OCI-LY7 (cell line): ENCODE measurements around the gene LGI2. TPM values are rescaled to one million over a fixed set of nuclear protein-coding genes. Genes with fewer than 3 reads are reported as not detected.

Source experiments
- Bru-seq: library from RNA; stranded (reverse); fragments of 400-500 nt; gene quantifications from one replicate; lab custom pipeline; 2021; lab: Mats Ljungman, UMichigan
- BruChase-seq, 2 experiments: library from RNA; stranded (reverse); fragments of 400-500 nt; gene quantifications; one replicate each; lab custom pipeline; 2021; lab: Mats Ljungman, UMichigan
- BruUV-seq: library from RNA; stranded (reverse); fragments of 400-500 nt; replicated peaks from 2 replicates; lab custom pipeline; 2021; lab: Mats Ljungman, UMichigan
- CTCF ChIA-PET: fragments of 300-600 bp; sonication (Branson Sonifier 250); formaldehyde crosslinking; loops from one replicate; lab custom pipeline; 2022; ENCODE audit warnings: antibody characterized with exemption; ENCODE audit not compliant: unreplicated experiment; lab: Charles Lee
- POLR2A ChIA-PET: fragments of 300-600 bp; sonication (Branson Sonifier 250); formaldehyde crosslinking; loops from one replicate; lab custom pipeline; 2022; ENCODE audit warnings: antibody characterized with exemption; lab: Charles Lee
- DNase-seq: peaks from one replicate; pipeline ENCODE4 v3.0.0-alpha.2; 2015; ENCODE audit warnings: low spot score
- H2AFZ ChIP-seq: fragments of 200-600 bp; sonication (generic), shearing (Covaris generic); 2 replicates; pipeline ENCODE4 v1.6.1; 2014; ENCODE audit warnings: mild to moderate bottlenecking, antibody characterized with exemption, low read length, moderate library complexity
- H3K27ac ChIP-seq: fragments of 200-600 bp; sonication (generic); 2 replicates; pipeline ENCODE4 v1.5.1; 2014; ENCODE audit warnings: mixed run types, low read depth, mild to moderate bottlenecking, moderate library complexity, low read length, inconsistent platforms; ENCODE audit not compliant: poor library complexity, severe bottlenecking
- H3K36me3 ChIP-seq: fragments of 200-600 bp; sonication (generic); 2 replicates; pipeline ENCODE4 v1.6.1; 2014; ENCODE audit warnings: mild to moderate bottlenecking, antibody characterized with exemption, low read length, moderate library complexity, mixed read lengths; ENCODE audit not compliant: insufficient read depth
- H3K4me1 ChIP-seq: fragments of 200-600 bp; sonication (generic); 2 replicates; pipeline ENCODE4 v1.5.1; 2014; ENCODE audit warnings: mild to moderate bottlenecking, low read length; ENCODE audit not compliant: insufficient read depth, poor library complexity, severe bottlenecking
- H3K4me2 ChIP-seq: fragments of 200-600 bp; sonication (generic); 2 replicates; pipeline ENCODE4 v1.6.1; 2014; ENCODE audit warnings: mild to moderate bottlenecking, low read length
- H3K4me3 ChIP-seq: fragments of 200-600 bp; sonication (generic); 2 replicates; pipeline ENCODE4 v1.5.1; 2014; ENCODE audit warnings: mild to moderate bottlenecking, low read depth, low read length; ENCODE audit not compliant: poor library complexity, severe bottlenecking
- H3K79me2 ChIP-seq: fragments of 200-600 bp; sonication (generic); 2 replicates; pipeline ENCODE4 v1.6.1; 2016; ENCODE audit warnings: low read depth, mild to moderate bottlenecking, low read length, moderate library complexity, mixed read lengths; ENCODE audit not compliant: insufficient read depth
- H3K9me2 ChIP-seq: fragments of 200-600 bp; sonication (generic); 2 replicates; pipeline ENCODE4 v1.6.1; 2016; ENCODE audit warnings: mild to moderate bottlenecking, low read length, mixed read lengths; ENCODE audit not compliant: insufficient read depth
- H3K9me3 ChIP-seq: fragments of 200-600 bp; sonication (generic); 2 replicates; pipeline ENCODE4 v1.6.1; 2014; ENCODE audit warnings: mild to moderate bottlenecking, mixed run types, low read length, mixed read lengths
- H4K20me1 ChIP-seq: fragments of 200-600 bp; sonication (generic); 2 replicates; pipeline ENCODE4 v1.6.1; 2014; ENCODE audit warnings: mild to moderate bottlenecking, antibody characterized with exemption, low read length, moderate library complexity, mixed read lengths; ENCODE audit not compliant: insufficient read depth
- CTCF ChIP-seq: fragments of 200-600 bp; sonication (generic); conservative IDR thresholded peaks from 2 replicates; pipeline ENCODE4 v1.5.1; 2014; ENCODE audit warnings: mild to moderate bottlenecking, antibody characterized with exemption, low read length, moderate library complexity, mixed read lengths
- EZH2phosphoT487 ChIP-seq: fragments of 200-600 bp; sonication (generic); IDR thresholded peaks from 2 replicates; pipeline ENCODE4 v1.6.1; 2018; ENCODE audit warnings: low read depth, borderline replicate concordance, mild to moderate bottlenecking, mixed run types, antibody characterized with exemption, low read length, moderate library complexity, mixed read lengths
- intact Hi-C: fragments of 100-400 bp; cut with micrococcal nuclease; formaldehyde crosslinking; loops from one replicate; pipeline ENCODE4 v1.10.0; 2022; ENCODE audit not compliant: unreplicated experiment
- long read RNA-seq: library from polyadenylated mRNA; stranded (forward); transcript quantifications from one replicate; pipeline ENCODE4 v2.0.0, GENCODE V29; 2022
- total RNA-seq, 2 experiments: library from RNA; depleted of rRNA in 1 of 2; stranded (reverse); fragments of >200 nt in 1 of 2; shearing (Covaris generic) in 1 of 2; gene quantifications; 2 replicates each; pipeline ENCODE4 v1.2.3, GENCODE V29; 2014 to 2022

Gene LGI2
- total RNA-seq (2014; rRNA removed; shearing (Covaris generic)) (not detected in 2 replicates), total RNA-seq (2022) (not detected in 2 replicates), Bru-seq, nascent RNA (percentile 3 among the genes with signal in this experiment), BruChase-seq, experiment 1, labeled RNA remaining after a 6-hour chase (not detected), BruChase-seq, experiment 2, labeled RNA remaining after a 2-hour chase (not detected)
- long read RNA-seq: 0 reads

DNA sequence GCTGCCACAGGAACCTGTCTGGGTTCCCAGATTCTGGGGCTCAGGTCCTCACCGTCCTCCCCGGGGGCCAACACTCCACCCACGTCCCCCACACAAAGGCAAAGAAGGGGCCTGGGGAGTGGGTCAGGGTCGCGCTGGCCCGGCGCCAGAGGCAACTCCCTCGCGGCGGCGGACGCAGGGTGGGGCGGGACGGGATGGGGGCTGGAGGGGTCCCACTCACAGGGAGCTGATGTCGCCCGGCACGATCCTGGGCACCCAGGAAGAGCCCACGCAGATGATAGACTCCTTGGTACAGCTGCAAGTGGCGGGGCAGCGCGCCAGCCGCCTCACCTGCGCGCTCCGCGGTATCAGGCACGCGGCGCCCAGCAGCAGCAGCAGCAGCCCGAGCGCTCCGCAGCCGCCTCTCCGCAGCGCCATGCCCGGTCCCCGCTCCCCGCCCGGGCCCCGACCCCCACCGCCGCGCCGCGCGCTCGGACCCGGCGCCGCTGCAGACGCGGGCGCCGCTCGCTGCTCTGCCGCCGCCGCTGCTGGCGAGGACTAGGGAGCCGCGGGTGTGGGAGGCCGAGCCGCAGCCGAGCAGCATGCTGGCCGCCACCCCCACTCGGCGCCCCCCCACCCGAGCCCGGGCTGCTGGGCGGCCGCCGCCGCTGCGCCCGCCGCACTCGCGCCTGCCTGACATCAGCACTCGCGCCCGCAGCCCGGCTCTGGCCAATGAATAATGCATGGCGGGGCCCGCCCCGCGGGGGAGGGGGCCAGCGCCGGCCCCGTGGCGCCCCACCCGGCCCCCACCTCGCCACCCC is at the start of gene LGI2:
TSS of gene LGI2 (minus strand) at position 670 of the 800 bp plus-strand sequence. CDS start at position 417, 253 bp downstream.
- Histone ChIP-seq H4K20me1 (no peaks in the 10 kb centered on the region), H3K9me3 (no peaks in the 10 kb centered on the region), H3K9me2 (no peaks in the 10 kb centered on the region), H3K4me2 (no peak within 1 kb of the TSS), H2AFZ (no peak within 1 kb of the TSS), H3K4me3 (no peak within 1 kb of the TSS), H3K27ac (no peak within 1 kb of the TSS), H3K4me1 (no peaks in the 10 kb centered on the region), H3K79me2 (no peaks in the 10 kb centered on the region), H3K36me3 (no peaks in the 10 kb centered on the region)
- no TSS peak for BruUV-seq
- ChIA-PET POLR2A (no interaction called here), CTCF (no interaction called here)
- intact Hi-C loops: no loop called here
- DNase-seq: no peak
- TF ChIP-seq CTCF (no peak), EZH2phosphoT487 (no peak)

- Histone ChIP-seq H3K9me3 (no peaks in the 10 kb centered on the region), H4K20me1 (no peaks in the 10 kb centered on the region), H3K4me3 (no peak overlapping the region), H3K79me2 (no peaks in the 10 kb centered on the region), H3K9me2 (no peaks in the 10 kb centered on the region), H3K27ac (no peak overlapping the region), H3K4me2 (no peak overlapping the region), H3K36me3 (no peaks in the 10 kb centered on the region), H2AFZ (no peak overlapping the region), H3K4me1 (no peaks in the 10 kb centered on the region)
- CTCF ChIA-PET: no interaction called here
- intact Hi-C loops: no loop called here
- POLR2A ChIA-PET: interaction anchor here (0.6 kb wide), 1 partner anchor 42 kb away, joined by 3 read pairs; no protein-coding TSS in a partner anchor
- no TSS peak for BruUV-seq
- DNase-seq: no peak
- no peak for TF ChIP-seq CTCF
- TF ChIP-seq EZH2phosphoT487: no peak
These were observed 47.8 kb upstream of the LGI2 start for GRCh38 chr4:25078523-25078922.
